ENCODE data around the gene PCSK9. TPM values are rescaled to one million over a fixed set of nuclear protein-coding genes. Genes with fewer than 3 reads are reported as not detected.
A peak's percentile ranks its signal among the peaks of the same experiment; 100 is the strongest.

PCSK9 gene
- total and polyA plus RNA-seq, 2 of the 13 experiments (the other 11 are each of a cell fraction or from before 2014, with no cell fraction given): 33.3 to 80.5 TPM

GRCh38 chr1:55039342-55040082 is at the start of gene PCSK9 (continued):
- TF ChIP-seq, protein P1, sequence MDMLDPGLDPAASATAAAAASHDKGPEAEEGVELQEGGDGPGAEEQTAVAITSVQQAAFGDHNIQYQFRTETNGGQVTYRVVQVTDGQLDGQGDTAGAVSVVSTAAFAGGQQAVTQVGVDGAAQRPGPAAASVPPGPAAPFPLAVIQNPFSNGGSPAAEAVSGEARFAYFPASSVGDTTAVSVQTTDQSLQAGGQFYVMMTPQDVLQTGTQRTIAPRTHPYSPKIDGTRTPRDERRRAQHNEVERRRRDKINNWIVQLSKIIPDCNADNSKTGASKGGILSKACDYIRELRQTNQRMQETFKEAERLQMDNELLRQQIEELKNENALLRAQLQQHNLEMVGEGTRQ (IDR thresholded peaks at IDR 0.05; ENCODE audit: low read depth, low read length): no peak
- TF ChIP-seq, protein P1 (CRISPR knock-in tag; IDR thresholded peaks at IDR 0.05; ENCODE audit: borderline replicate concordance): no peak
- no peak for TF ChIP-seq HOXA7 (CRISPR knock-in tag; IDR thresholded peaks at IDR 0.05)
- TF ChIP-seq ZBTB38 (CRISPR knock-in tag; IDR thresholded peaks at IDR 0.05): no peak; the same call in 1 of the 2 replicates
- TF ChIP-seq RBM39 (IDR thresholded peaks at IDR 0.05; ENCODE audit: low read depth, low read length, poor library complexity, severe bottlenecking): peak; percentile 59
- TF ChIP-seq PRPF4 (IDR thresholded peaks at IDR 0.05; ENCODE audit: low read depth, low read length, poor library complexity, severe bottlenecking): no peak
- peak; percentile 92 for TF ChIP-seq ZNF263 (CRISPR knock-in tag; IDR thresholded peaks at IDR 0.05)
- TF ChIP-seq, protein P2, sequence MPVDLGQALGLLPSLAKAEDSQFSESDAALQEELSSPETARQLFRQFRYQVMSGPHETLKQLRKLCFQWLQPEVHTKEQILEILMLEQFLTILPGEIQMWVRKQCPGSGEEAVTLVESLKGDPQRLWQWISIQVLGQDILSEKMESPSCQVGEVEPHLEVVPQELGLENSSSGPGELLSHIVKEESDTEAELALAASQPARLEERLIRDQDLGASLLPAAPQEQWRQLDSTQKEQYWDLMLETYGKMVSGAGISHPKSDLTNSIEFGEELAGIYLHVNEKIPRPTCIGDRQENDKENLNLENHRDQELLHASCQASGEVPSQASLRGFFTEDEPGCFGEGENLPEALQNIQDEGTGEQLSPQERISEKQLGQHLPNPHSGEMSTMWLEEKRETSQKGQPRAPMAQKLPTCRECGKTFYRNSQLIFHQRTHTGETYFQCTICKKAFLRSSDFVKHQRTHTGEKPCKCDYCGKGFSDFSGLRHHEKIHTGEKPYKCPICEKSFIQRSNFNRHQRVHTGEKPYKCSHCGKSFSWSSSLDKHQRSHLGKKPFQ (CRISPR knock-in tag; IDR thresholded peaks at IDR 0.05; ENCODE audit: insufficient replicate concordance): peak; percentile 58
- peak; percentile 81; the same call in 1 of the 2 replicates for TF ChIP-seq ZNF703 (CRISPR knock-in tag; IDR thresholded peaks at IDR 0.05; ENCODE audit: borderline replicate concordance)
- TF ChIP-seq BCLAF1 (IDR thresholded peaks at IDR 0.05): no peak
- peak; percentile 76; the same call in 1 of the 2 replicates for TF ChIP-seq ZNF431 (CRISPR knock-in tag; IDR thresholded peaks at IDR 0.05; ENCODE audit: borderline replicate concordance, low read depth)
- peak; percentile 75; the same call in 1 of the 2 replicates for TF ChIP-seq SMAD9 (CRISPR knock-in tag; IDR thresholded peaks at IDR 0.05)
- TF ChIP-seq, protein P3, sequence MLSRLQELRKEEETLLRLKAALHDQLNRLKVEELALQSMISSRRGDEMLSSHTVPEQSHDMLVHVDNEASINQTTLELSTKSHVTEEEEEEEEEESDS (CRISPR knock-in tag; IDR thresholded peaks at IDR 0.05; ENCODE audit: borderline replicate concordance): peak; percentile 67; the same call in 1 of the 2 replicates
- TF ChIP-seq PRDM15 (CRISPR knock-in tag; IDR thresholded peaks at IDR 0.05): peak; percentile 64
- peak; percentile 69 for TF ChIP-seq MEIS2 (CRISPR knock-in tag; IDR thresholded peaks at IDR 0.05)
- peak; percentile 76 for TF ChIP-seq BCL6 (CRISPR knock-in tag; IDR thresholded peaks at IDR 0.05)
- TF ChIP-seq ZNF75D (CRISPR knock-in tag; IDR thresholded peaks at IDR 0.05; ENCODE audit: borderline replicate concordance): no peak
- TF ChIP-seq RARA (CRISPR knock-in tag; IDR thresholded peaks at IDR 0.05): no peak
